H9 (cell line): ENCODE data around the gene IMMP2L. TPM values are rescaled to one million over a fixed set of nuclear protein-coding genes. Genes with fewer than 3 reads are reported as not detected.
"Not testable (repeated sequence)": the region's sequence is repeated elsewhere in the genome, so short reads cannot be mapped to it uniquely, and the experiment has no call there.

Experiments
- DNase-seq: peaks from one replicate; pipeline ENCODE4 v3.0.0-alpha.2; 2017
- H2AFZ ChIP-seq: one replicate; pipeline ENCODE4 v1.6.1; 2013; ENCODE audit warnings: mild to moderate bottlenecking, low read length, control low read depth, moderate library complexity
- H2AK5ac ChIP-seq: 2 replicates; pipeline ENCODE4 v1.6.1; 2013; ENCODE audit warnings: low read length, control low read depth, mixed read lengths; ENCODE audit not compliant: insufficient read length
- H2BK120ac ChIP-seq: one replicate; pipeline ENCODE4 v1.6.1; 2013; ENCODE audit warnings: low read depth, mild to moderate bottlenecking, low read length, control low read depth, inconsistent platforms; ENCODE audit not compliant: poor library complexity, severe bottlenecking
- H2BK12ac ChIP-seq: 2 replicates; pipeline ENCODE4 v1.6.1; 2013; ENCODE audit warnings: low read length, control low read depth, mixed read lengths, low read depth; ENCODE audit not compliant: insufficient read length
- H2BK15ac ChIP-seq: 2 replicates; pipeline ENCODE4 v1.6.1; 2013; ENCODE audit warnings: low read depth, low read length, control low read depth
- H2BK20ac ChIP-seq: one replicate; pipeline ENCODE4 v1.6.1; 2013; ENCODE audit warnings: low read depth, mild to moderate bottlenecking, low read length, control low read depth, inconsistent platforms; ENCODE audit not compliant: poor library complexity, severe bottlenecking
- H2BK5ac ChIP-seq: 2 replicates; pipeline ENCODE4 v1.6.1; 2013; ENCODE audit warnings: low read length, control low read depth, mixed read lengths; ENCODE audit not compliant: insufficient read length
- H3K14ac ChIP-seq: 2 replicates; pipeline ENCODE4 v1.6.1; 2013; ENCODE audit warnings: low read length, control low read depth; ENCODE audit not compliant: insufficient read depth
- H3K18ac ChIP-seq: 2 replicates; pipeline ENCODE4 v1.6.1; 2013; ENCODE audit warnings: low read depth, mild to moderate bottlenecking, mixed read lengths, low read length, control low read depth; ENCODE audit not compliant: insufficient read length
- H3K23ac ChIP-seq: 2 replicates; pipeline ENCODE4 v1.6.1; 2013; ENCODE audit warnings: low read length, control low read depth, mixed read lengths, low read depth; ENCODE audit not compliant: insufficient read length
- H3K23me2 ChIP-seq: 2 replicates; pipeline ENCODE4 v1.6.1; 2013; ENCODE audit warnings: low read depth, mild to moderate bottlenecking, mixed read lengths, low read length, control low read depth; ENCODE audit not compliant: insufficient read length, poor library complexity, severe bottlenecking
- H3K27ac ChIP-seq: 2 replicates; pipeline ENCODE4 v1.5.1; 2013; ENCODE audit warnings: low read length, control low read depth, mixed read lengths, low read depth; ENCODE audit not compliant: insufficient read length
- H3K27me3 ChIP-seq: 2 replicates; pipeline ENCODE4 v1.6.1; 2013; ENCODE audit warnings: low read length, control low read depth, inconsistent platforms; ENCODE audit not compliant: insufficient read depth
- H3K4ac ChIP-seq: 2 replicates; pipeline ENCODE4 v1.6.1; 2013; ENCODE audit warnings: low read depth, mild to moderate bottlenecking, control low read depth, inconsistent platforms, low read length, moderate library complexity
- H3K4me1 ChIP-seq: 2 replicates; pipeline ENCODE4 v1.6.1; 2013; ENCODE audit warnings: low read length, control low read depth, inconsistent platforms; ENCODE audit not compliant: insufficient read depth
- H3K4me2 ChIP-seq: 2 replicates; pipeline ENCODE4 v1.6.1; 2013; ENCODE audit warnings: low read length, control low read depth, mixed read lengths; ENCODE audit not compliant: insufficient read length, insufficient read depth
- H3K56ac ChIP-seq: 2 replicates; pipeline ENCODE4 v1.6.1; 2013; ENCODE audit warnings: low read depth, mild to moderate bottlenecking, mixed read lengths, low read length, control low read depth; ENCODE audit not compliant: insufficient read length
- H3K79me1 ChIP-seq: 2 replicates; pipeline ENCODE4 v1.6.1; 2013; ENCODE audit warnings: low read depth, mild to moderate bottlenecking, moderate library complexity, low read length, control low read depth, inconsistent platforms; ENCODE audit not compliant: insufficient read depth, poor library complexity, severe bottlenecking
- H3K79me2 ChIP-seq: 2 replicates; pipeline ENCODE4 v1.6.1; 2013; ENCODE audit warnings: low read length, control low read depth, inconsistent platforms; ENCODE audit not compliant: insufficient read depth
- H3K9ac ChIP-seq: 2 replicates; pipeline ENCODE4 v1.6.1; 2013; ENCODE audit warnings: low read length, control low read depth, mixed read lengths; ENCODE audit not compliant: insufficient read length; ENCODE audit errors: extremely low read depth
- H3K9me3 ChIP-seq: one replicate; pipeline ENCODE4 v1.6.1; 2013; ENCODE audit warnings: low read depth, low read length, inconsistent platforms; ENCODE audit not compliant: control insufficient read depth
- H3T11ph ChIP-seq: one replicate; pipeline ENCODE4 v1.6.1; 2013; ENCODE audit warnings: mild to moderate bottlenecking, low read length, control low read depth, inconsistent platforms
- H4K20me1 ChIP-seq: one replicate; pipeline ENCODE4 v1.6.1; 2013; ENCODE audit not compliant: control insufficient read depth, insufficient read length, insufficient read depth
- H4K5ac ChIP-seq: 2 replicates; pipeline ENCODE4 v1.6.1; 2013; ENCODE audit warnings: low read depth, mild to moderate bottlenecking, mixed read lengths, low read length, control low read depth; ENCODE audit not compliant: insufficient read length
- H4K8ac ChIP-seq: replicated peaks from 2 replicates; pipeline ENCODE4 v1.6.1; 2013; ENCODE audit warnings: low read length, control low read depth, mixed read lengths, low read depth; ENCODE audit not compliant: insufficient read length
- H4K91ac ChIP-seq: 2 replicates; pipeline ENCODE4 v1.6.1; 2013; ENCODE audit warnings: low read depth, mild to moderate bottlenecking, moderate library complexity, mixed read lengths, low read length, control low read depth; ENCODE audit not compliant: insufficient read length
- H3K27ac Mint-ChIP-seq, 3 experiments: 2 replicates in 2 of 3; 3 replicates in 1 of 3; pipeline ENCODE4 v1.8.0; 2020 to 2021; ENCODE audit warnings: mixed read lengths in 3 of 3, mild to moderate bottlenecking in 1 of 3, moderate library complexity in 1 of 3
- H3K27me3 Mint-ChIP-seq: 2 replicates; pipeline ENCODE4 v1.8.0; 2021; ENCODE audit warnings: low read depth, mild to moderate bottlenecking, moderate library complexity, mixed read lengths
- H3K36me3 Mint-ChIP-seq, 3 experiments: 2 replicates in 2 of 3; 3 replicates in 1 of 3; pipeline ENCODE4 v1.8.0; 2020 to 2021; ENCODE audit warnings: low read depth in 3 of 3, mixed read lengths in 3 of 3; ENCODE audit not compliant: insufficient read depth in 1 of 3
- H3K4me1 Mint-ChIP-seq, 2 experiments: 2 replicates each; pipeline ENCODE4 v1.8.0; 2020; ENCODE audit warnings: mixed read lengths in 2 of 2
- H3K4me3 Mint-ChIP-seq, 2 experiments: 2 replicates in 1 of 2; 3 replicates in 1 of 2; pipeline ENCODE4 v1.8.0; 2020 to 2021; ENCODE audit warnings: mild to moderate bottlenecking in 2 of 2, mixed read lengths in 2 of 2, moderate library complexity in 1 of 2
- H3K9me3 Mint-ChIP-seq, 2 experiments: 2 replicates in 1 of 2; 3 replicates in 1 of 2; pipeline ENCODE4 v1.8.0; 2020; ENCODE audit warnings: mild to moderate bottlenecking in 2 of 2, mixed read lengths in 2 of 2, moderate library complexity in 1 of 2
- CTCF ChIP-seq: fragments of 200-600 bp; sonication (generic); conservative IDR thresholded peaks from 3 replicates; pipeline ENCODE4 v1.8.0; 2021; ENCODE audit warnings: antibody characterized with exemption, mild to moderate bottlenecking
- WGBS: extraction: QIAGEN DNeasy Blood & Tissue Kit; methylation state at CpG from one replicate; pipeline ENCODE4 v1.1.7; 2013; ENCODE audit warnings: missing lambda C conversion rate, low lambda C conversion rate, mixed read lengths; ENCODE audit not compliant: insufficient read length; ENCODE audit errors: extremely low coverage; 5-methylcytosine and 5-hydroxymethylcytosine counted together
- total RNA-seq: library from RNA; stranded (reverse); gene quantifications from 2 replicates; pipeline ENCODE4 v1.2.1, GENCODE V29; 2021

IMMP2L gene
- total RNA-seq, 1 experiment from 2014 or later = 14.7 TPM

GRCh38 chr7:110664803-110665202 is 897.5 kb downstream of the IMMP2L start:
- H3K27me3 Mint-ChIP-seq = no peaks in the 10 kb centered on the region; the same call in 1 of the 2 replicates
- WGBS = no CpG with 5 or more reads among the region's 4 CpGs

GRCh38 chr7:110660637-110661036 is 901.7 kb downstream of the IMMP2L start:
- not testable (repeated sequence) for H3K9ac ChIP-seq, H3K79me2 ChIP-seq, H4K20me1 ChIP-seq, H3K4me2 ChIP-seq, H3K23ac ChIP-seq, H3K18ac ChIP-seq, H3K4me3 Mint-ChIP-seq, H2BK12ac ChIP-seq, H3K4me1 ChIP-seq, H3K27me3 ChIP-seq, H2BK5ac ChIP-seq, H2BK15ac ChIP-seq, DNase-seq, H3K23me2 ChIP-seq, H3K27ac Mint-ChIP-seq, H3K27me3 Mint-ChIP-seq, H2AFZ ChIP-seq, H3K4ac ChIP-seq, H4K91ac ChIP-seq, H3K9me3 ChIP-seq, H3T11ph ChIP-seq, H4K8ac ChIP-seq, H3K56ac ChIP-seq, H2AK5ac ChIP-seq, H3K4me1 Mint-ChIP-seq, H2BK20ac ChIP-seq, H3K14ac ChIP-seq, H3K79me1 ChIP-seq, H3K27ac ChIP-seq, H4K5ac ChIP-seq, H2BK120ac ChIP-seq
- no CpG with 5 or more reads among the region's 7 CpGs for WGBS
- Mint-ChIP-seq H3K36me3 (peaks cover 18 to 57% (median 43%) of the 10 kb centered on the region in 3 experiments), H3K9me3 (peaks cover 46 to 49% of the 10 kb centered on the region in 2 experiments)

More at GRCh38 chr7:110664803-110665202, 897.5 kb downstream of the IMMP2L start:
- H2BK15ac ChIP-seq = no peak overlapping the region
- H3K4me3 Mint-ChIP-seq = no peak overlapping the region
- no peak for DNase-seq
- H2AK5ac ChIP-seq = no peak overlapping the region
- H3K56ac ChIP-seq = no peak overlapping the region
- no peak overlapping the region for H4K91ac ChIP-seq
- no peaks in the 10 kb centered on the region for H4K20me1 ChIP-seq
- no peaks in the 10 kb centered on the region for H3K4me1 ChIP-seq
- no peak overlapping the region for H3K14ac ChIP-seq
- peaks cover 27 to 28% of the 10 kb centered on the region in 2 experiments for H3K9me3 Mint-ChIP-seq
- no peak overlapping the region for H4K5ac ChIP-seq
- no peak overlapping the region for H2AFZ ChIP-seq
- H3K4me1 Mint-ChIP-seq = peaks cover 5 to 7% of the 10 kb centered on the region in 2 experiments
- H3K4ac ChIP-seq = no peak overlapping the region
- no peaks in the 10 kb centered on the region for H3K79me2 ChIP-seq
- H3K23me2 ChIP-seq = no peaks in the 10 kb centered on the region
- no peak overlapping the region for H2BK120ac ChIP-seq
- H3T11ph ChIP-seq = no peak overlapping the region
- H3K36me3 Mint-ChIP-seq = peaks cover 15 to 32% (median 21%) of the 10 kb centered on the region in 3 experiments
- no peaks in the 10 kb centered on the region for H3K79me1 ChIP-seq
- no peak overlapping the region for H3K9ac ChIP-seq
- no peak overlapping the region for H4K8ac ChIP-seq
- H3K23ac ChIP-seq = no peak overlapping the region
- H3K18ac ChIP-seq = no peak overlapping the region
- no peak overlapping the region for H2BK12ac ChIP-seq
- TF ChIP-seq CTCF = no peak
- no peaks in the 10 kb centered on the region for H3K27me3 ChIP-seq
- no peak overlapping the region for H3K27ac ChIP-seq
- H3K9me3 ChIP-seq = peaks cover 9% of the 10 kb centered on the region
- no peak overlapping the region for H3K27ac Mint-ChIP-seq
- H2BK20ac ChIP-seq = no peak overlapping the region
- no peak overlapping the region for H3K4me2 ChIP-seq
- no peak overlapping the region for H2BK5ac ChIP-seq
